K562 (cell line): ENCODE data around the gene KLC1. TPM values are rescaled to one million over a fixed set of nuclear protein-coding genes. Genes with fewer than 3 reads are reported as not detected.
A peak's percentile ranks its signal among the peaks of the same experiment; 100 is the strongest.

Experiments
- FOXK1 ChIP-seq: sonication (generic); formaldehyde crosslinking; IDR thresholded peaks from 2 replicates; pipeline ENCODE4 v1.8.0; 2022; ENCODE audit warnings: missing genetic modification reagents, mild to moderate bottlenecking, borderline replicate concordance
- HMG20A ChIP-seq: fragments of 450-650 bp; formaldehyde crosslinking; conservative IDR thresholded peaks from 2 replicates; pipeline ENCODE4 v1.4.0; 2020; ENCODE audit warnings: mild to moderate bottlenecking, mixed read lengths
- HMG20B ChIP-seq: fragments of 250-450 bp; sonication (Bioruptor Pico); IDR thresholded peaks from 2 replicates; pipeline ENCODE4 v1.5.0; 2021; ENCODE audit warnings: mild to moderate bottlenecking
- KLF16 ChIP-seq: IDR thresholded peaks from 2 replicates; pipeline ENCODE4 v1.6.1; 2016; ENCODE audit warnings: antibody characterized with exemption
- PHTF2 ChIP-seq: fragments of 250-450 bp; sonication (Bioruptor Pico); IDR thresholded peaks from 2 replicates; pipeline ENCODE4 v1.5.0; 2021; ENCODE audit warnings: mild to moderate bottlenecking
- POLR3A ChIP-seq: IDR thresholded peaks from 2 replicates; pipeline ENCODE4 v1.6.1; 2011; ENCODE audit warnings: borderline replicate concordance, mild to moderate bottlenecking, moderate library complexity; ENCODE audit not compliant: insufficient read length, insufficient read depth; ENCODE audit errors: extremely low read depth
- RBBP5 ChIP-seq: fragments of 200-600 bp; sonication (generic); IDR thresholded peaks from 2 replicates; pipeline ENCODE4 v1.6.1; 2012; ENCODE audit warnings: borderline replicate concordance, mild to moderate bottlenecking, low read length, control low read depth, inconsistent platforms; ENCODE audit not compliant: insufficient read depth, poor library complexity, severe bottlenecking
- RFX5 ChIP-seq: IDR thresholded peaks from 2 replicates; pipeline ENCODE4 v1.6.1; 2011; ENCODE audit warnings: low read depth, mild to moderate bottlenecking, improper control_type of control experiment, low read length
- YBX1 ChIP-seq: fragments of 450-650 bp; IDR thresholded peaks from 2 replicates; pipeline ENCODE4 v1.7.1; 2016; ENCODE audit warnings: mild to moderate bottlenecking
- ZBTB49 ChIP-seq: sonication (generic); formaldehyde crosslinking; IDR thresholded peaks from 2 replicates; pipeline ENCODE4 v1.8.0; 2022; ENCODE audit warnings: missing genetic modification reagents, mild to moderate bottlenecking, borderline replicate concordance
- ZNF140 ChIP-seq: fragments of 250-450 bp; sonication (Bioruptor Pico); IDR thresholded peaks from 2 replicates; pipeline ENCODE4 v1.8.0; 2021; ENCODE audit warnings: moderate library complexity, mild to moderate bottlenecking, inconsistent platforms
- ZNF232 ChIP-seq: sonication (generic); formaldehyde crosslinking; IDR thresholded peaks from 2 replicates; pipeline ENCODE4 v1.8.0; 2022; ENCODE audit warnings: mild to moderate bottlenecking, missing genetic modification reagents
- ZNF3 ChIP-seq: fragments of 250-450 bp; sonication (Bioruptor Pico); IDR thresholded peaks from 2 replicates; pipeline ENCODE4 v1.5.0; 2021; ENCODE audit warnings: mild to moderate bottlenecking, moderate library complexity
- ZNF592 ChIP-seq: fragments of 450-650 bp; IDR thresholded peaks from 2 replicates; pipeline ENCODE4 v1.6.1; 2017; ENCODE audit warnings: antibody characterized with exemption, mild to moderate bottlenecking
- polyA plus RNA-seq, 8 experiments: library from polyadenylated mRNA; depleted of rRNA in 4 of 8; stranded (reverse) in 5 of 8; unstranded in 3 of 8; fragments of >200 nt; fragmentation: Nextera tagmentation in 2 of 8; fragmentation: Illumina TruSeq in 1 of 8; extraction: Ambion mirVana in 2 of 8; extraction: Trizol in 1 of 8; gene quantifications; 2 replicates each; pipeline versions ENCODE4 v1.2.1 to v1.2.3, GENCODE V29; 2011 to 2014; ENCODE audit warnings: inconsistent platforms in 1 of 8, missing spikeins in 1 of 8
- total RNA-seq, 7 experiments: library from RNA; depleted of rRNA in 6 of 7; stranded (reverse); fragments of >200 nt in 6 of 7; fragmentation: Illumina TruSeq in 2 of 7; extraction: Trizol in 2 of 7; gene quantifications; 2 replicates each; pipeline versions ENCODE4 v1.2.1 to v1.2.3, GENCODE V29; 2011 to 2021; ENCODE audit warnings: low replicate concordance in 1 of 7
- TF ChIP-seq, protein P1 (sequence below): fragments of 450-650 bp; IDR thresholded peaks from 2 replicates; pipeline ENCODE4 v1.6.1; 2016; ENCODE audit warnings: mild to moderate bottlenecking
- TF ChIP-seq, protein P2 (sequence below): fragments of 450-650 bp; IDR thresholded peaks from 2 replicates; pipeline ENCODE4 v1.7.0; 2016; ENCODE audit warnings: borderline replicate concordance

Gene KLC1
- total and polyA plus RNA-seq, 9 of the 15 experiments (the other 6 are each of a cell fraction or from before 2014, with no cell fraction given) = 4.9 to 134 (median 54.8) TPM

DNA sequence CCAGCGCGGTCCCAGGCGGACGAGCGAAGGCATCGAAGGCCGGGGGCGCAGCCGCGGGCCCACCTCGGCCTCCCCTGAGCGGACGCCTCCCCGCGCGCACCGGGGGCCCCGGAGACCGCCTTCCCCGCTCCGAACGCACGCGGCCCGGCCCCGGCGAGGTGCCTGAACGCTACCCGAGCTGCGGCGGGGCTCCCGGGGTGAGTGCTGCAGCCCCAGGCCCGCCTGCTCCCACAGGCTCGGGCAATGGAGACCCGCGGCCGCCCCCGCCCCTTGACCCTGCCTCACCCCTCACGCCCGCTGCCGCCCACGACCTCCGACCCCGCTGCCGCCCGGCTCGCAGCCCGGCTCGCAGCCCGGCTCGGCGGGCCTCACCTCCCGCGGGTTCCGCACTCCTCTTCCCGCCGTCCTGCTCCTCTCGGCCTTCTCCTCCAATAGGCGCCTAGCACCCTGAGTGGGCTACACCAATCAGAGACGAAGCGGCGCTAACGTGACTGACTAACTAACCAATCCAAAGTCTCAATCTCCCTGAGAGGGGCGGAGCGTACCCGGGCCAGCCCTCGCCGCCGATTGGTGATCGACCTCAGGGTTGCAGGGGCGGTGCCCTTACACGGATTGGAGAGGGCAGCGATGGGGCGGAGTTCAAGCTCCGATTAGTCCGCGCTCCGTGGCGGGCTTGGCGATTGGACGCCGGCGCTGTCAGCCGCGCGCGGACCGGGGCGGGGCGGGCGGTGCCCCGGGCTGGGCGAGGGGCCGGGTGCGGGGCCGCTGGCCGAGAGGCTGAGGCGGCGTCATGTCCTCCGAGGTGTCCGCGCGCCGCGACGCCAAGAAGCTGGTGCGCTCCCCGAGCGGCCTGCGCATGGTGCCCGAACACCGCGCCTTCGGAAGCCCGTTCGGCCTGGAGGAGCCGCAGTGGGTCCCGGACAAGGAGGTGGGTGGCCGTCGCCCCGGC lies 86.3 kb downstream of the KLC1 start, which contains the start of the genes XRCC3 and ZFYVE21 (continued):
- TF ChIP-seq, protein P1, sequence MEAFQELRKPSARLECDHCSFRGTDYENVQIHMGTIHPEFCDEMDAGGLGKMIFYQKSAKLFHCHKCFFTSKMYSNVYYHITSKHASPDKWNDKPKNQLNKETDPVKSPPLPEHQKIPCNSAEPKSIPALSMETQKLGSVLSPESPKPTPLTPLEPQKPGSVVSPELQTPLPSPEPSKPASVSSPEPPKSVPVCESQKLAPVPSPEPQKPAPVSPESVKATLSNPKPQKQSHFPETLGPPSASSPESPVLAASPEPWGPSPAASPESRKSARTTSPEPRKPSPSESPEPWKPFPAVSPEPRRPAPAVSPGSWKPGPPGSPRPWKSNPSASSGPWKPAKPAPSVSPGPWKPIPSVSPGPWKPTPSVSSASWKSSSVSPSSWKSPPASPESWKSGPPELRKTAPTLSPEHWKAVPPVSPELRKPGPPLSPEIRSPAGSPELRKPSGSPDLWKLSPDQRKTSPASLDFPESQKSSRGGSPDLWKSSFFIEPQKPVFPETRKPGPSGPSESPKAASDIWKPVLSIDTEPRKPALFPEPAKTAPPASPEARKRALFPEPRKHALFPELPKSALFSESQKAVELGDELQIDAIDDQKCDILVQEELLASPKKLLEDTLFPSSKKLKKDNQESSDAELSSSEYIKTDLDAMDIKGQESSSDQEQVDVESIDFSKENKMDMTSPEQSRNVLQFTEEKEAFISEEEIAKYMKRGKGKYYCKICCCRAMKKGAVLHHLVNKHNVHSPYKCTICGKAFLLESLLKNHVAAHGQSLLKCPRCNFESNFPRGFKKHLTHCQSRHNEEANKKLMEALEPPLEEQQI = no peak
- TF ChIP-seq HMG20B (CRISPR knock-in tag) (no peak), ZNF232 (CRISPR knock-in tag) (no peak), ZNF140 (CRISPR knock-in tag) (no peak), ZBTB49 (CRISPR knock-in tag) (no peak), RBBP5 (no peak), POLR3A (no peak), YBX1 (no peak), ZNF592 (peak; percentile 49), ZNF3 (CRISPR knock-in tag) (no peak), RFX5 (no peak), HMG20A (CRISPR knock-in tag) (no peak), KLF16 (no peak), PHTF2 (no peak), FOXK1 (CRISPR knock-in tag) (no peak)
- TF ChIP-seq, protein P2, sequence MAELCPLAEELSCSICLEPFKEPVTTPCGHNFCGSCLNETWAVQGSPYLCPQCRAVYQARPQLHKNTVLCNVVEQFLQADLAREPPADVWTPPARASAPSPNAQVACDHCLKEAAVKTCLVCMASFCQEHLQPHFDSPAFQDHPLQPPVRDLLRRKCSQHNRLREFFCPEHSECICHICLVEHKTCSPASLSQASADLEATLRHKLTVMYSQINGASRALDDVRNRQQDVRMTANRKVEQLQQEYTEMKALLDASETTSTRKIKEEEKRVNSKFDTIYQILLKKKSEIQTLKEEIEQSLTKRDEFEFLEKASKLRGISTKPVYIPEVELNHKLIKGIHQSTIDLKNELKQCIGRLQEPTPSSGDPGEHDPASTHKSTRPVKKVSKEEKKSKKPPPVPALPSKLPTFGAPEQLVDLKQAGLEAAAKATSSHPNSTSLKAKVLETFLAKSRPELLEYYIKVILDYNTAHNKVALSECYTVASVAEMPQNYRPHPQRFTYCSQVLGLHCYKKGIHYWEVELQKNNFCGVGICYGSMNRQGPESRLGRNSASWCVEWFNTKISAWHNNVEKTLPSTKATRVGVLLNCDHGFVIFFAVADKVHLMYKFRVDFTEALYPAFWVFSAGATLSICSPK = no peak
